GM12878 (cell line): Measurements from ENCODE around the gene CCT8L2. TPM values are rescaled to one million over a fixed set of nuclear protein-coding genes. Genes with fewer than 3 reads are reported as not detected.
"Not testable (repeated sequence)": the region's sequence is repeated elsewhere in the genome, so short reads cannot be mapped to it uniquely, and the experiment has no call there.

Source experiments
- ATAC-seq: fragments of 200-7000 bp; cut with Tn5 transposase; 3 replicates; pipeline ENCODE4 v1.9.1; 2020; ENCODE audit warnings: mild to moderate bottlenecking, moderate library complexity
- BruUV-seq: library from RNA; stranded (reverse); fragments of 400-500 nt; replicated peaks from 2 replicates; lab custom pipeline; 2021; lab: Mats Ljungman, UMichigan
- CTCF ChIA-PET: fragments of 300-600 bp; sonication (Branson Sonifier 250); formaldehyde crosslinking; extraction: SDS; loops from one replicate; lab custom pipeline; 2021; ENCODE audit warnings: inconsistent platforms; lab: Yijun Ruan, JAX
- POLR2A ChIA-PET: fragments of 350-600 bp; formaldehyde crosslinking; extraction: SDS; loops from one replicate; lab custom pipeline; 2021; ENCODE audit warnings: inconsistent platforms; lab: Charles Lee
- RAD21 ChIA-PET: fragments of 300-600 bp; sonication (Branson Sonifier 250); formaldehyde crosslinking; loops from one replicate; lab custom pipeline; 2023; ENCODE audit warnings: antibody characterized with exemption; ENCODE audit not compliant: unreplicated experiment; lab: Charles Lee
- SMC1A ChIA-PET: fragments of 300-600 bp; sonication (Branson Sonifier 250); formaldehyde crosslinking; loops from one replicate; lab custom pipeline; 2023; ENCODE audit not compliant: unreplicated experiment, uncharacterized antibody; lab: Charles Lee
- DNase-seq: peaks from one replicate; pipeline ENCODE4 v3.0.0-alpha.2; 2011; ENCODE audit warnings: low read depth, low spot score
- FAIRE-seq: peaks from 3 replicates; lab custom pipeline; 2011; peaks lifted over from hg19 to GRCh38; lab: Jason Lieb, UNC
- H2AFZ ChIP-seq: 2 replicates; pipeline ENCODE4 v1.6.0; 2011; ENCODE audit warnings: low read depth, low read length, control low read depth; ENCODE audit not compliant: control insufficient read depth
- H3K27ac ChIP-seq: 2 replicates; pipeline ENCODE4 v1.5.1; 2011; ENCODE audit warnings: control low read depth; ENCODE audit not compliant: control insufficient read depth, insufficient read depth
- H3K27me3 ChIP-seq, 2 experiments: replicated peaks in 1 of 2; 2 replicates each; pipeline versions ENCODE4 v1.6.0 to v1.6.1; 2011; ENCODE audit warnings: low read length in 1 of 2; ENCODE audit not compliant: control insufficient read depth in 2 of 2, insufficient read depth in 2 of 2
- H3K36me3 ChIP-seq, 2 experiments: 2 replicates each; pipeline ENCODE4 v1.5.1; 2011; ENCODE audit warnings: low read length in 1 of 2; ENCODE audit not compliant: control insufficient read depth in 2 of 2, insufficient read depth in 2 of 2
- H3K4me1 ChIP-seq: 2 replicates; pipeline ENCODE4 v1.6.1; 2011; ENCODE audit warnings: mild to moderate bottlenecking, low read length, moderate library complexity, mixed read lengths; ENCODE audit not compliant: control insufficient read depth, insufficient read depth
- H3K4me2 ChIP-seq: 2 replicates; pipeline ENCODE4 v1.6.0; 2011; ENCODE audit warnings: control low read depth; ENCODE audit not compliant: control insufficient read depth, insufficient read depth
- H3K4me3 ChIP-seq: fragments of 200-600 bp; sonication (generic); 2 replicates; pipeline ENCODE4 v1.5.1; 2016
- H3K79me2 ChIP-seq: 2 replicates; pipeline ENCODE4 v1.6.0; 2011; ENCODE audit warnings: low read length; ENCODE audit not compliant: control insufficient read depth, insufficient read depth
- H3K9ac ChIP-seq: 2 replicates; pipeline ENCODE4 v1.8.0; 2011; ENCODE audit warnings: low read length, control low read depth, mixed read lengths; ENCODE audit not compliant: control insufficient read depth, insufficient read depth
- H3K9me3 ChIP-seq: replicated peaks from 3 replicates; pipeline ENCODE4 v1.5.1; 2011; ENCODE audit warnings: mild to moderate bottlenecking, low read length; ENCODE audit not compliant: control insufficient read depth, insufficient read depth
- H4K20me1 ChIP-seq: 2 replicates; pipeline ENCODE4 v1.6.0; 2011; ENCODE audit not compliant: control insufficient read depth, insufficient read depth
- CHD1 ChIP-seq: IDR thresholded peaks from 2 replicates; pipeline ENCODE4 v1.6.1; 2012; ENCODE audit warnings: low read depth, low read length, improper control_type of control experiment
- RAD51 ChIP-seq: fragments of 450-650 bp; IDR thresholded peaks from 2 replicates; pipeline ENCODE4 v1.6.1; 2016; ENCODE audit warnings: moderate library complexity, mild to moderate bottlenecking, inconsistent platforms
- RELA ChIP-seq: fragments of 450-650 bp; IDR thresholded peaks from 2 replicates; pipeline ENCODE4 v1.8.0; 2014; ENCODE audit warnings: borderline replicate concordance; ENCODE audit not compliant: partially characterized antibody
- WGBS: methylation state at CpG from one replicate; pipeline ENCODE4 v1.1.6; 2016; ENCODE audit warnings: low lambda C conversion rate; ENCODE audit not compliant: insufficient replicate concordance, insufficient coverage; ENCODE audit errors: missing lambda C conversion rate; 5-methylcytosine and 5-hydroxymethylcytosine counted together
- in situ Hi-C: fragments of 300-500 bp; cut with MboI; formaldehyde crosslinking; loops from 9 replicates; pipeline ENCODE4 v1.14.3; 2018; ENCODE audit warnings: mixed read lengths
- intact Hi-C: fragments of 100-400 bp; cut with micrococcal nuclease; formaldehyde crosslinking; loops from one replicate; pipeline ENCODE4 v1.14.2; 2022; ENCODE audit not compliant: unreplicated experiment
- polyA plus RNA-seq, 11 experiments: library from polyadenylated mRNA; depleted of rRNA in 4 of 11; unstranded in 6 of 11; stranded (reverse) in 5 of 11; fragments of >200 nt; fragmentation: Nextera tagmentation in 4 of 11; fragmentation: Illumina TruSeq in 1 of 11; extraction: Ambion mirVana in 4 of 11; extraction: Trizol in 1 of 11; gene quantifications; 1 replicate in 1 of 11; 2 replicates in 10 of 11; pipeline versions ENCODE4 v1.2.1 to v1.2.3, GENCODE V29; 2011 to 2016; ENCODE audit warnings: inconsistent platforms in 2 of 11, missing spikeins in 2 of 11, low read depth in 1 of 11
- total RNA-seq, 4 experiments: library from RNA; depleted of rRNA in 3 of 4; stranded (reverse); fragments of >200 nt in 3 of 4; fragmentation: Illumina TruSeq in 1 of 4; extraction: Trizol in 1 of 4; gene quantifications; 2 replicates each; pipeline versions ENCODE4 v1.2.1 to v1.2.3, GENCODE V29; 2013 to 2021
- TF ChIP-seq, protein P1 (sequence below): fragments of 450-650 bp; formaldehyde crosslinking; IDR thresholded peaks from 2 replicates; pipeline ENCODE4 v1.4.0; 2020; ENCODE audit warnings: mild to moderate bottlenecking, moderate library complexity
- TF ChIP-seq, protein P2 (sequence below): IDR thresholded peaks from 2 replicates; pipeline ENCODE4 v1.6.1; 2012; ENCODE audit warnings: low read length, inconsistent platforms

The CCT8L2 gene
- total and polyA plus RNA-seq, 10 of the 15 experiments (the other 5 are each of a cell fraction or from before 2014, with no cell fraction given): not detected

DNA sequence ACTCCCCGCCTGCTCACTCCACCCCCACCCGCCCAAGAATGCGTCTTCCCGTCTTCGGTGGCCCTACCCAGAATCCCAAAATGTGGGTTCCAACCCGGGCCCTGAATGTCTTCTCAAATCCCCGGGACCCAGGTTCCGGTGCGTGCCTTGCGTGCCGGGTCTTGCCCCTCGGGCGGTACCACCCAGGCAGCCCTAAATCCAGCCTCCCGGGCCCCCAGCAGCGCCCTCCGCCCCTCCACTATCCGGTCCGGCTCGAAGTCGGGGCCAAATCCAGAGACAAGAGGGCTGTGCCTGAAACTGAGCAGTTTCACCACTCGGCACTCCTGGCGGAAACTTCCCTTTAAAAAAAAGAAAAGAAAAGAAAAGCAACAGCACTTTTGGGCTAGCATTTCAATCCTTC, 16.3 kb upstream of the CCT8L2 start:
- Histone ChIP-seq H3K27me3 (no peaks in the 10 kb centered on the region), H3K9ac (no peak overlapping the region), H3K9me3 (no peaks in the 10 kb centered on the region), H3K4me1 (no peaks in the 10 kb centered on the region), H3K27ac (no peak overlapping the region), H2AFZ (no peak overlapping the region), H3K4me3 (no peak overlapping the region), H3K36me3 (no peaks in the 10 kb centered on the region), H3K4me2 (no peak overlapping the region), H4K20me1 (no peaks in the 10 kb centered on the region), H3K79me2 (no peaks in the 10 kb centered on the region)
- in situ Hi-C loops: no loop called here
- no peak for TF ChIP-seq RAD51
- TF ChIP-seq RELA: no peak
- TF ChIP-seq, protein P1, sequence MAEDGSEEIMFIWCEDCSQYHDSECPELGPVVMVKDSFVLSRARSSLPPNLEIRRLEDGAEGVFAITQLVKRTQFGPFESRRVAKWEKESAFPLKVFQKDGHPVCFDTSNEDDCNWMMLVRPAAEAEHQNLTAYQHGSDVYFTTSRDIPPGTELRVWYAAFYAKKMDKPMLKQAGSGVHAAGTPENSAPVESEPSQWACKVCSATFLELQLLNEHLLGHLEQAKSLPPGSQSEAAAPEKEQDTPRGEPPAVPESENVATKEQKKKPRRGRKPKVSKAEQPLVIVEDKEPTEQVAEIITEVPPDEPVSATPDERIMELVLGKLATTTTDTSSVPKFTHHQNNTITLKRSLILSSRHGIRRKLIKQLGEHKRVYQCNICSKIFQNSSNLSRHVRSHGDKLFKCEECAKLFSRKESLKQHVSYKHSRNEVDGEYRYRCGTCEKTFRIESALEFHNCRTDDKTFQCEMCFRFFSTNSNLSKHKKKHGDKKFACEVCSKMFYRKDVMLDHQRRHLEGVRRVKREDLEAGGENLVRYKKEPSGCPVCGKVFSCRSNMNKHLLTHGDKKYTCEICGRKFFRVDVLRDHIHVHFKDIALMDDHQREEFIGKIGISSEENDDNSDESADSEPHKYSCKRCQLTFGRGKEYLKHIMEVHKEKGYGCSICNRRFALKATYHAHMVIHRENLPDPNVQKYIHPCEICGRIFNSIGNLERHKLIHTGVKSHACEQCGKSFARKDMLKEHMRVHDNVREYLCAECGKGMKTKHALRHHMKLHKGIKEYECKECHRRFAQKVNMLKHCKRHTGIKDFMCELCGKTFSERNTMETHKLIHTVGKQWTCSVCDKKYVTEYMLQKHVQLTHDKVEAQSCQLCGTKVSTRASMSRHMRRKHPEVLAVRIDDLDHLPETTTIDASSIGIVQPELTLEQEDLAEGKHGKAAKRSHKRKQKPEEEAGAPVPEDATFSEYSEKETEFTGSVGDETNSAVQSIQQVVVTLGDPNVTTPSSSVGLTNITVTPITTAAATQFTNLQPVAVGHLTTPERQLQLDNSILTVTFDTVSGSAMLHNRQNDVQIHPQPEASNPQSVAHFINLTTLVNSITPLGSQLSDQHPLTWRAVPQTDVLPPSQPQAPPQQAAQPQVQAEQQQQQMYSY (CRISPR knock-in tag): no peak
- TF ChIP-seq, protein P2, sequence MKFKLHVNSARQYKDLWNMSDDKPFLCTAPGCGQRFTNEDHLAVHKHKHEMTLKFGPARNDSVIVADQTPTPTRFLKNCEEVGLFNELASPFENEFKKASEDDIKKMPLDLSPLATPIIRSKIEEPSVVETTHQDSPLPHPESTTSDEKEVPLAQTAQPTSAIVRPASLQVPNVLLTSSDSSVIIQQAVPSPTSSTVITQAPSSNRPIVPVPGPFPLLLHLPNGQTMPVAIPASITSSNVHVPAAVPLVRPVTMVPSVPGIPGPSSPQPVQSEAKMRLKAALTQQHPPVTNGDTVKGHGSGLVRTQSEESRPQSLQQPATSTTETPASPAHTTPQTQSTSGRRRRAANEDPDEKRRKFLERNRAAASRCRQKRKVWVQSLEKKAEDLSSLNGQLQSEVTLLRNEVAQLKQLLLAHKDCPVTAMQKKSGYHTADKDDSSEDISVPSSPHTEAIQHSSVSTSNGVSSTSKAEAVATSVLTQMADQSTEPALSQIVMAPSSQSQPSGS: no peak
- TF ChIP-seq CHD1: no peak
- ATAC-seq (no peak), FAIRE-seq (no peak), DNase-seq (no peak)
- RAD21 ChIA-PET: no interaction called here
- CTCF ChIA-PET: no interaction called here
- intact Hi-C loops: no loop called here
- WGBS: 80% methylated on average over 16 of the region's 22 CpGs
- SMC1A ChIA-PET: no interaction called here
- POLR2A ChIA-PET: no interaction called here
- BruUV-seq: no TSS peak

DNA sequence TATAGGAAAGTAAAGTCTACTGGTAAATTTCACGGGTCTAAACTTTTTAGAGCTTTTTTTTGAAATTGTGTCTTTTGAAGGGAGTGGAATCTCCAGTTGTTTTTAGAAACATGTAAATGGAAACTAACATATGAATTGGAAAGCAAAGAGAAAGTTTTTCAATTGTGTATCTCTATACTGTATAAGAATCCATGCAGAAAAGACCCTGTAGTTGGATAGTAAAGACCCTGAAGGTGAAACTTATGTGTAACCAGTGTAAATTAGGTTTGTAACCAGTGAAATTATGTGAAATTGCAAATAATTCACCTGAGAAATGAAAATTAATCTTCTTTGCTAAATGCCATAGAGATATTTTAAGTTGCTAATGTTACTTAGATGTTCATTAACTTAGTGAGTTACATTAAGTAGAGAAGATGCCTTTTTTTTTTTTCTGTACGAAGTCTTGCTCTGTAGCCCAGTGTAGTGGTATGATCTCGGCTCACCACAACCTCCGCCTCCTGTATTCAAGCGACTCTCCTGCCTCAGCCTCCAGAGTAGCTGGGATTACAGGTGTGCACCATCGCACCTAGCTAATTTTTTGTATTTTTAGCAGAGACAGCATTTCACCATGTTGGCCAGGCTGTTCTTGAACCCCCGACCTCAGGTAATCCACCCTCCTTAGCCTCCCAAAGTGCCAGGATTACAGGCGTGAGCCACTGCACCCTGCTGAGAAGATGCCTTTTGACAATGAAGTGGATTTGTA, 11.8 kb upstream of the CCT8L2 start:
- SMC1A ChIA-PET, H3K79me2 ChIP-seq, ATAC-seq, intact Hi-C loops, in situ Hi-C loops, H3K9me3 ChIP-seq, POLR2A ChIA-PET, H3K36me3 ChIP-seq, BruUV-seq, CTCF ChIA-PET, H3K4me2 ChIP-seq, H4K20me1 ChIP-seq, H3K27me3 ChIP-seq, H3K27ac ChIP-seq, FAIRE-seq, H3K9ac ChIP-seq, RAD21 ChIA-PET, DNase-seq, H3K4me1 ChIP-seq, H2AFZ ChIP-seq, H3K4me3 ChIP-seq: not testable (repeated sequence)
- 29% methylated on average over 8 of the region's 8 CpGs for WGBS
